Neural cell (in vitro differentiated cells): ENCODE results near the gene DZIP3. TPM values are rescaled to one million over a fixed set of nuclear protein-coding genes. Genes with fewer than 3 reads are reported as not detected.

Experiments used
- H2AFZ ChIP-seq: fragments of 200-600, 300-800 bp; sonication (generic), shearing (Covaris generic); 2 replicates; pipeline ENCODE4 v1.6.0; 2014; ENCODE audit warnings: low read depth, mild to moderate bottlenecking, antibody characterized with exemption, low read length, moderate library complexity
- H3F3A ChIP-seq: fragments of 200-600 bp; shearing (Covaris generic); 2 replicates; pipeline ENCODE4 v1.6.1; 2016; ENCODE audit warnings: mild to moderate bottlenecking, moderate library complexity, mixed read lengths, antibody characterized with exemption, low read length; ENCODE audit not compliant: insufficient read depth, poor library complexity, severe bottlenecking
- H3K27ac ChIP-seq: fragments of 200-600, 300-800 bp; sonication (generic), shearing (Covaris generic); 2 replicates; pipeline ENCODE4 v1.5.1; 2014; ENCODE audit warnings: mild to moderate bottlenecking, low read length, moderate library complexity
- H3K27me3 ChIP-seq: fragments of 300-800, 200-600 bp; sonication (generic), shearing (Covaris generic); 2 replicates; pipeline ENCODE4 v1.6.0; 2014; ENCODE audit warnings: mild to moderate bottlenecking, low read depth, low read length, moderate library complexity; ENCODE audit not compliant: insufficient read depth
- H3K36me3 ChIP-seq: fragments of 300-800, 200-600 bp; sonication (generic), shearing (Covaris generic); 2 replicates; pipeline ENCODE4 v1.5.1; 2014; ENCODE audit warnings: mild to moderate bottlenecking, antibody characterized with exemption, low read length, moderate library complexity; ENCODE audit not compliant: insufficient read depth
- H3K4me2 ChIP-seq: fragments of 300-800, 200-600 bp; sonication (generic), shearing (Covaris generic); 2 replicates; pipeline ENCODE4 v1.6.0; 2014; ENCODE audit warnings: mild to moderate bottlenecking, low read length
- H3K4me3 ChIP-seq: fragments of 300-800, 200-600 bp; sonication (generic), shearing (Covaris generic); 2 replicates; pipeline ENCODE4 v1.5.1; 2014; ENCODE audit warnings: mild to moderate bottlenecking, low read length, moderate library complexity
- H3K79me2 ChIP-seq: fragments of 200-600 bp; shearing (Covaris generic); replicated peaks from 2 replicates; pipeline ENCODE4 v1.6.0; 2014; ENCODE audit warnings: mild to moderate bottlenecking, low read length, moderate library complexity; ENCODE audit not compliant: insufficient read depth
- H3K9ac ChIP-seq: fragments of 300-800, 200-600 bp; sonication (generic), shearing (Covaris generic); 2 replicates; pipeline ENCODE4 v1.6.1; 2016; ENCODE audit warnings: mild to moderate bottlenecking, low read length, mixed read lengths
- H3K9me2 ChIP-seq: fragments of 200-600 bp; shearing (Covaris generic); 2 replicates; pipeline ENCODE4 v1.6.1; 2016; ENCODE audit warnings: mild to moderate bottlenecking, low read length, mixed read lengths; ENCODE audit not compliant: insufficient read depth
- H3K9me3 ChIP-seq: fragments of 200-600, 300-800 bp; sonication (generic), shearing (Covaris generic); 2 replicates; pipeline ENCODE4 v1.6.1; 2016; ENCODE audit warnings: mild to moderate bottlenecking, mixed run types, low read length, moderate library complexity, mixed read lengths
- H4K20me1 ChIP-seq: fragments of 200-600 bp; shearing (Covaris generic); 2 replicates; pipeline ENCODE4 v1.6.1; 2016; ENCODE audit warnings: mild to moderate bottlenecking, mixed run types; ENCODE audit not compliant: insufficient read depth
- EP300 ChIP-seq: fragments of 450-650 bp; conservative IDR thresholded peaks from 2 replicates; pipeline ENCODE4 v1.6.1; 2014; ENCODE audit warnings: antibody characterized with exemption, mild to moderate bottlenecking, moderate library complexity; ENCODE audit not compliant: poor library complexity, severe bottlenecking
- EZH2 ChIP-seq: fragments of 200-600, 300-800 bp; shearing (Covaris generic), sonication (generic); IDR thresholded peaks from 2 replicates; pipeline ENCODE4 v1.6.1; 2014; ENCODE audit warnings: antibody characterized with exemption, low read length, borderline replicate concordance, mild to moderate bottlenecking; ENCODE audit not compliant: insufficient read depth, poor library complexity, severe bottlenecking
- MXI1 ChIP-seq: fragments of 450-650 bp; conservative IDR thresholded peaks from 2 replicates; pipeline ENCODE4 v1.6.1; 2014; ENCODE audit warnings: antibody characterized with exemption, mild to moderate bottlenecking; ENCODE audit not compliant: poor library complexity, severe bottlenecking
- POLR2AphosphoS5 ChIP-seq: IDR thresholded peaks from 2 replicates; pipeline ENCODE4 v1.6.1; 2012
- RAD21 ChIP-seq: fragments of 450-650 bp; conservative IDR thresholded peaks from 2 replicates; pipeline ENCODE4 v1.6.1; 2014; ENCODE audit warnings: antibody characterized with exemption, mild to moderate bottlenecking, moderate library complexity
- SMC3 ChIP-seq: fragments of 450-650 bp; conservative IDR thresholded peaks from 2 replicates; pipeline ENCODE4 v1.6.1; 2014; ENCODE audit warnings: antibody characterized with exemption, mild to moderate bottlenecking, moderate library complexity; ENCODE audit not compliant: poor library complexity
- TAF1 ChIP-seq: IDR thresholded peaks from 2 replicates; pipeline ENCODE4 v1.6.1; 2012; ENCODE audit warnings: low read depth
- polyA plus RNA-seq: library from polyadenylated mRNA; depleted of rRNA; stranded (reverse); fragments of >200 nt; gene quantifications from 2 replicates; pipeline ENCODE4 v1.2.3, GENCODE V29; 2014
- TF ChIP-seq, protein P1 (sequence below): fragments of 450-650 bp; IDR thresholded peaks from 2 replicates; pipeline ENCODE4 v1.5.1; 2014; ENCODE audit warnings: antibody characterized with exemption, mild to moderate bottlenecking, moderate library complexity; ENCODE audit not compliant: poor library complexity, severe bottlenecking
- TF ChIP-seq, protein P2 (sequence below): IDR thresholded peaks from 2 replicates; pipeline ENCODE4 v1.6.1; 2012; ENCODE audit warnings: borderline replicate concordance

DZIP3 gene
- polyA plus RNA-seq, 1 donor from 2014 or later = 52.5 TPM

DNA sequence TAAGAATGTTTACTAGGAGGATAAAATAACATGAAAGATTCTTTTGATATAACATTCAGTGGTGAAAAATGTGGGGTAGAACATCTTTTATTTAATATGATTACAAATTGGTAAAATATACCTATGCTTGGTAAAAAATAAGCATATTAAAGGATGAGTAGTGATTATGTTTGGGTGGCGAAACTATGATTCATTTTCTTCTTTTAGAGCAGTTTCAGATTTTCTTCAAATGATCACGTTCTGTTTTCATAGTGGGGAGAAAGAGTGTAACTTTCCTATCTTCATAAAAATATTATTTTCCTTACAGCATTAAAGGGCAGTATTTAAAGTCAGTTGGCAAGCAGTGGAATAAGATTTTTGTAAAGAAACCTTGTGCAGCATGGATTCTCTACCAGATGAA lies 15.5 kb downstream of the DZIP3 start:
- Histone ChIP-seq H3K4me3 (no peak overlapping the region), H3K27ac (no peak overlapping the region), H3K9ac (no peak overlapping the region)

DNA sequence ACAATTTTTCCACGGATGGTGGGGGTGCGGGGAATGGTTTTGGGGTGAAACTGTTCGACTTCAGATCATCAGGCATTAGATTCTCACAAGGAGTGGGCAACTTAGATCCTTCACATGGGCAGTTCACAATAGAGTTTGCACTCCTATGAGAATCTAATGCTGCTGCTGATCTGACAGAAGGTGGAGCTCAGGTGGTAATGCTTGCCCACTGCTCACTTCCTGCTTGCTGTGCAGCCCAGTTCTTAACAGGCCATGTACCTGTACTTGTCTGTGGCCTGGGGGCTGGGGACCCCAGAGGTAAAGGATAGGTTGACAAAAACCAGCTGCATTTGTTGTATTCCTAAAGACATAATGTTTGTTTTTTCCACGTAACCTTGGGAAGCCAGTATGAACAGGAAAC lies 16.0 kb downstream of the DZIP3 start:
- Histone ChIP-seq H3F3A (no peaks in the 10 kb centered on the region), H3K27ac (no peak overlapping the region), H3K36me3 (no peaks in the 10 kb centered on the region), H2AFZ (no peak overlapping the region), H3K9me3 (no peaks in the 10 kb centered on the region), H3K27me3 (no peaks in the 10 kb centered on the region), H3K4me2 (no peak overlapping the region), H3K79me2 (peaks cover 7% of the 10 kb centered on the region), H3K9ac (no peak overlapping the region), H3K4me3 (no peak overlapping the region), H3K9me2 (no peaks in the 10 kb centered on the region), H4K20me1 (no peaks in the 10 kb centered on the region)
- TF ChIP-seq EZH2 (no peak), POLR2AphosphoS5 (no peak), RAD21 (no peak), EP300 (no peak), TAF1 (no peak), MXI1 (no peak), SMC3 (no peak)
- TF ChIP-seq, protein P1, sequence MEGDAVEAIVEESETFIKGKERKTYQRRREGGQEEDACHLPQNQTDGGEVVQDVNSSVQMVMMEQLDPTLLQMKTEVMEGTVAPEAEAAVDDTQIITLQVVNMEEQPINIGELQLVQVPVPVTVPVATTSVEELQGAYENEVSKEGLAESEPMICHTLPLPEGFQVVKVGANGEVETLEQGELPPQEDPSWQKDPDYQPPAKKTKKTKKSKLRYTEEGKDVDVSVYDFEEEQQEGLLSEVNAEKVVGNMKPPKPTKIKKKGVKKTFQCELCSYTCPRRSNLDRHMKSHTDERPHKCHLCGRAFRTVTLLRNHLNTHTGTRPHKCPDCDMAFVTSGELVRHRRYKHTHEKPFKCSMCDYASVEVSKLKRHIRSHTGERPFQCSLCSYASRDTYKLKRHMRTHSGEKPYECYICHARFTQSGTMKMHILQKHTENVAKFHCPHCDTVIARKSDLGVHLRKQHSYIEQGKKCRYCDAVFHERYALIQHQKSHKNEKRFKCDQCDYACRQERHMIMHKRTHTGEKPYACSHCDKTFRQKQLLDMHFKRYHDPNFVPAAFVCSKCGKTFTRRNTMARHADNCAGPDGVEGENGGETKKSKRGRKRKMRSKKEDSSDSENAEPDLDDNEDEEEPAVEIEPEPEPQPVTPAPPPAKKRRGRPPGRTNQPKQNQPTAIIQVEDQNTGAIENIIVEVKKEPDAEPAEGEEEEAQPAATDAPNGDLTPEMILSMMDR = no peak
- TF ChIP-seq, protein P2, sequence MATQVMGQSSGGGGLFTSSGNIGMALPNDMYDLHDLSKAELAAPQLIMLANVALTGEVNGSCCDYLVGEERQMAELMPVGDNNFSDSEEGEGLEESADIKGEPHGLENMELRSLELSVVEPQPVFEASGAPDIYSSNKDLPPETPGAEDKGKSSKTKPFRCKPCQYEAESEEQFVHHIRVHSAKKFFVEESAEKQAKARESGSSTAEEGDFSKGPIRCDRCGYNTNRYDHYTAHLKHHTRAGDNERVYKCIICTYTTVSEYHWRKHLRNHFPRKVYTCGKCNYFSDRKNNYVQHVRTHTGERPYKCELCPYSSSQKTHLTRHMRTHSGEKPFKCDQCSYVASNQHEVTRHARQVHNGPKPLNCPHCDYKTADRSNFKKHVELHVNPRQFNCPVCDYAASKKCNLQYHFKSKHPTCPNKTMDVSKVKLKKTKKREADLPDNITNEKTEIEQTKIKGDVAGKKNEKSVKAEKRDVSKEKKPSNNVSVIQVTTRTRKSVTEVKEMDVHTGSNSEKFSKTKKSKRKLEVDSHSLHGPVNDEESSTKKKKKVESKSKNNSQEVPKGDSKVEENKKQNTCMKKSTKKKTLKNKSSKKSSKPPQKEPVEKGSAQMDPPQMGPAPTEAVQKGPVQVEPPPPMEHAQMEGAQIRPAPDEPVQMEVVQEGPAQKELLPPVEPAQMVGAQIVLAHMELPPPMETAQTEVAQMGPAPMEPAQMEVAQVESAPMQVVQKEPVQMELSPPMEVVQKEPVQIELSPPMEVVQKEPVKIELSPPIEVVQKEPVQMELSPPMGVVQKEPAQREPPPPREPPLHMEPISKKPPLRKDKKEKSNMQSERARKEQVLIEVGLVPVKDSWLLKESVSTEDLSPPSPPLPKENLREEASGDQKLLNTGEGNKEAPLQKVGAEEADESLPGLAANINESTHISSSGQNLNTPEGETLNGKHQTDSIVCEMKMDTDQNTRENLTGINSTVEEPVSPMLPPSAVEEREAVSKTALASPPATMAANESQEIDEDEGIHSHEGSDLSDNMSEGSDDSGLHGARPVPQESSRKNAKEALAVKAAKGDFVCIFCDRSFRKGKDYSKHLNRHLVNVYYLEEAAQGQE = no peak

More for the DNA sequence above, 15.5 kb downstream of the DZIP3 start:
- TF ChIP-seq TAF1 (no peak), SMC3 (no peak), MXI1 (no peak), EZH2 (no peak), EP300 (no peak)
- Histone ChIP-seq H3K36me3 (no peaks in the 10 kb centered on the region), H2AFZ (no peak overlapping the region), H4K20me1 (no peaks in the 10 kb centered on the region), H3F3A (no peaks in the 10 kb centered on the region), H3K4me2 (no peak overlapping the region), H3K79me2 (peaks cover 7% of the 10 kb centered on the region), H3K9me2 (no peaks in the 10 kb centered on the region), H3K27me3 (no peaks in the 10 kb centered on the region), H3K9me3 (no peaks in the 10 kb centered on the region)
